ENCODE data around the gene UFD1.

The UFD1 gene

GRCh38 chr22:19412478-19412877 lies 66.5 kb downstream of the UFD1 start:
- TF ChIP-seq CTCF (IDR thresholded peaks at IDR 0.05), result no peak

GRCh38 chr22:19411690-19412045 lies 67.3 kb downstream of the UFD1 start:
- TF ChIP-seq CTCF (IDR thresholded peaks at IDR 0.05), result no peak

GRCh38 chr22:19410941-19411689 lies 67.9 kb downstream of the UFD1 start:
- no peak for TF ChIP-seq CTCF (IDR thresholded peaks at IDR 0.05)

- TF ChIP-seq CTCF (IDR thresholded peaks at IDR 0.05), result no peak
These were observed 71.1 kb downstream of the UFD1 start for GRCh38 chr22:19407649-19408606.

GRCh38 chr22:19406846-19407245 lies 72.1 kb downstream of the UFD1 start:
- TF ChIP-seq CTCF (IDR thresholded peaks at IDR 0.05), result no peak

- TF ChIP-seq CTCF (IDR thresholded peaks at IDR 0.05), result no peak
These were observed 72.6 kb downstream of the UFD1 start for GRCh38 chr22:19406281-19406811.

- no peak for TF ChIP-seq CTCF (IDR thresholded peaks at IDR 0.05)
These were observed 73.3 kb downstream of the UFD1 start for GRCh38 chr22:19405652-19406051.

Measured in LNCAP (cell line).